Measurements from ENCODE around the gene TAF1. TPM values are rescaled to one million over a fixed set of nuclear protein-coding genes. Genes with fewer than 3 reads are reported as not detected.

TAF1 gene
- total RNA-seq, 1 experiment from 2014 or later, result 31.2 TPM

GRCh38 chrX:71466979-71467523 lies 100.9 kb downstream of the TAF1 start:
- Mint-ChIP-seq H3K9me3 (no peaks in the 10 kb centered on the region), H3K4me3 (no peak overlapping the region), H3K27ac (no peak overlapping the region), H3K4me1 (peaks cover 2% of the 10 kb centered on the region; the same call in 1 of the 2 replicates), H3K27me3 (ENCODE audit: low read depth) (no peaks in the 10 kb centered on the region), H3K36me3 (peaks cover 26% of the 10 kb centered on the region)
- ATAC-seq (no peak), DNase-seq (ENCODE audit: low spot score) (no peak)
- ChIA-PET POLR2A (no interaction called here), CTCF (no interaction called here)
- TF ChIP-seq HMGXB4 (CRISPR knock-in tag; IDR thresholded peaks at IDR 0.05), result no peak
- no peak for TF ChIP-seq STAT6 (CRISPR knock-in tag; conservative IDR thresholded peaks at IDR 0.05; ENCODE audit: low read depth)
- TF ChIP-seq ZNF121 (CRISPR knock-in tag; IDR thresholded peaks at IDR 0.05), result no peak
- no peak for TF ChIP-seq ZBTB43 (CRISPR knock-in tag; IDR thresholded peaks at IDR 0.05)
- TF ChIP-seq SP1 (CRISPR knock-in tag; conservative IDR thresholded peaks at IDR 0.05), result no peak
- no peak for TF ChIP-seq FOXP4 (CRISPR knock-in tag; IDR thresholded peaks at IDR 0.05)
- TF ChIP-seq TEAD1 (CRISPR knock-in tag; IDR thresholded peaks at IDR 0.05), result no peak
- no peak for TF ChIP-seq ATF1 (CRISPR knock-in tag; IDR thresholded peaks at IDR 0.05)
- no peak for TF ChIP-seq TCF7 (CRISPR knock-in tag; IDR thresholded peaks at IDR 0.05; ENCODE audit: low read depth)

- ATAC-seq (no peak), DNase-seq (ENCODE audit: low spot score) (no peak)
- Mint-ChIP-seq H3K27me3 (ENCODE audit: low read depth) (no peaks in the 10 kb centered on the region), H3K4me3 (no peak overlapping the region), H3K9me3 (no peaks in the 10 kb centered on the region), H3K36me3 (no peaks in the 10 kb centered on the region), H3K4me1 (peaks cover 2% of the 10 kb centered on the region; the same call in 1 of the 2 replicates), H3K27ac (no peak overlapping the region)
- ChIA-PET CTCF (no interaction called here), POLR2A (no interaction called here)
- TF ChIP-seq ZNF425 (CRISPR knock-in tag; conservative IDR thresholded peaks at IDR 0.05) (no peak), ZSCAN18 (CRISPR knock-in tag; IDR thresholded peaks at IDR 0.05) (no peak), CTCF (IDR thresholded peaks at IDR 0.05) (no peak), ZNF416 (CRISPR knock-in tag; IDR thresholded peaks at IDR 0.05) (no peak), AR (CRISPR knock-in tag; IDR thresholded peaks at IDR 0.05) (no peak)
Observed at GRCh38 chrX:71475785-71476540, 109.8 kb downstream of the TAF1 start.

Data from WTC11 (cell line).